GM13977 (cell line): Measurements from ENCODE around the gene NFKBIZ.
"Not testable (repeated sequence)": the region's sequence is repeated elsewhere in the genome, so short reads cannot be mapped to it uniquely, and the experiment has no call there.

Experiments used
- DNase-seq: peaks from one replicate; pipeline ENCODE4 v3.0.0; 2012; ENCODE audit warnings: low spot score
- CTCF ChIP-seq: IDR thresholded peaks from 2 replicates; pipeline ENCODE4 v1.5.1; 2012; ENCODE audit warnings: mild to moderate bottlenecking, control low read depth; ENCODE audit not compliant: insufficient read depth; ENCODE audit errors: extremely low read depth, missing control alignments
- in situ Hi-C: fragments of 300-500 bp; cut with MboI; formaldehyde crosslinking; loops from one replicate; pipeline ENCODE4 v1.12.0; 2022; ENCODE audit warnings: low sequenced_read_pairs, low pct_unique_long_range_greater_than_20kb, mixed read lengths, inconsistent platforms; ENCODE audit not compliant: unreplicated experiment

Gene NFKBIZ

GRCh38 chr3:101902041-101902440, 52.7 kb downstream of the NFKBIZ start:
- no peak for TF ChIP-seq CTCF
- in situ Hi-C loops: no loop called here
- DNase-seq: no peak

- DNase-seq: no peak
- no peak for TF ChIP-seq CTCF
- in situ Hi-C loops: no loop called here
Measured at GRCh38 chr3:101903451-101903871, 54.1 kb downstream of the NFKBIZ start.

- in situ Hi-C loops, DNase-seq: not testable (repeated sequence)
Measured at GRCh38 chr3:101905573-101905972, 56.3 kb downstream of the NFKBIZ start.
